Stomach smooth muscle (tissue), 2 donors: ENCODE measurements around the gene DLK1.

Experiments used
- H3K27ac ChIP-seq: one replicate; pipeline ENCODE4 v1.7.0; 2013; ENCODE audit warnings: mild to moderate bottlenecking, low read length, inconsistent platforms
- H3K27me3 ChIP-seq, 2 donors: one replicate each; pipeline ENCODE4 v1.7.0; 2013; ENCODE audit warnings: low read length in 2 of 2; ENCODE audit not compliant: insufficient read depth in 2 of 2, control insufficient read depth in 1 of 2
- H3K36me3 ChIP-seq, 2 donors: one replicate each; pipeline ENCODE4 v1.7.0; 2013; ENCODE audit warnings: low read length in 2 of 2; ENCODE audit not compliant: control insufficient read depth in 2 of 2, insufficient read depth in 2 of 2
- H3K4me1 ChIP-seq: one replicate; pipeline ENCODE4 v1.7.0; 2013; ENCODE audit warnings: low read length; ENCODE audit not compliant: control insufficient read depth, insufficient read depth
- H3K4me3 ChIP-seq, 2 donors: one replicate each; pipeline ENCODE4 v1.7.0; 2013; ENCODE audit warnings: low read length in 2 of 2
- H3K9ac ChIP-seq, 2 donors: one replicate each; pipeline ENCODE4 v1.7.0; 2013; ENCODE audit warnings: low read length in 2 of 2, mild to moderate bottlenecking in 1 of 2
- H3K9me3 ChIP-seq, 2 donors: one replicate each; pipeline ENCODE4 v1.7.0; 2013; ENCODE audit warnings: low read length in 2 of 2; ENCODE audit not compliant: control insufficient read depth in 2 of 2
- donor health status: healthy.
- donor health status: Pancreatic carcinoma.

DLK1 gene

DNA sequence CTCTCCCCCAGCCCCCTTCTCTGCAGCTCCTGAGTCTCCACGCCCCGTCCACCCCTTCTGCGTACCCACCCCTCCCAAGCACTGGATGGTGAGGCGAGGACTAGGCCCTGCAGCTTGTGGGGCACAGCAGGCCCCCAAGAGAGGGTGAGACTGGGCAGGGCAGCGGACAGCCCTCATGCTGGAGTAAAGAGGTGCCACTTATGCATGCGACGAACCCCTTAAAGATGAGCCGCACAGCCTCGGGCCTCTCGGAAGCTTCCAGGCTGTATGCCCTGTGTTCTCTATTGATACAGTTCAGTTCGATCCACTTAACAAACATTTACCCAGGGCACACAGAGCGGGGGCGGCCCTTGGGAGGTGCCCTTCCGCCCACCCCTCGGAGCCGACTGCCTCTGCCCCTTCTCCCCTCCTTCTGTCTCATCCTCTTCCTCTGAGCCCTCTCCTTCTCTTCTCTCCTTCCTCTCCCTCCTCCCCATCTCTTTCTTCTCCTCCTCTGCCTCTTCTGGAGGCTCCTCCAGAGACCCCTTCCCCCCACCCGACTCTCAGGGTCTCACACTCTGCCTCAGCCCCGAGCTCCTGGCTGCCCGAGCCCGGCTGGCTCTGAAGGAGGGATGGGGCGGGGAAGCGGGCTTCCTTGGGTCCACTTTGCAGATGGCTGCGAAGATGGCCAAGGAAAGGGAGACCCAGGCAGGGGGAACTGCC lies 32.7 kb upstream of the DLK1 start:
- H3K27ac ChIP-seq = no peak overlapping the region
- H3K9me3 ChIP-seq = no peaks in the 10 kb centered on the region
- H3K9ac ChIP-seq = no peak overlapping the region
- H3K4me3 ChIP-seq = no peak overlapping the region
- H3K4me1 ChIP-seq = peaks cover 3% of the 10 kb centered on the region
- no peaks in the 10 kb centered on the region for H3K36me3 ChIP-seq
- peaks cover 13 to 14% of the 10 kb centered on the region in 2 donors for H3K27me3 ChIP-seq

DNA sequence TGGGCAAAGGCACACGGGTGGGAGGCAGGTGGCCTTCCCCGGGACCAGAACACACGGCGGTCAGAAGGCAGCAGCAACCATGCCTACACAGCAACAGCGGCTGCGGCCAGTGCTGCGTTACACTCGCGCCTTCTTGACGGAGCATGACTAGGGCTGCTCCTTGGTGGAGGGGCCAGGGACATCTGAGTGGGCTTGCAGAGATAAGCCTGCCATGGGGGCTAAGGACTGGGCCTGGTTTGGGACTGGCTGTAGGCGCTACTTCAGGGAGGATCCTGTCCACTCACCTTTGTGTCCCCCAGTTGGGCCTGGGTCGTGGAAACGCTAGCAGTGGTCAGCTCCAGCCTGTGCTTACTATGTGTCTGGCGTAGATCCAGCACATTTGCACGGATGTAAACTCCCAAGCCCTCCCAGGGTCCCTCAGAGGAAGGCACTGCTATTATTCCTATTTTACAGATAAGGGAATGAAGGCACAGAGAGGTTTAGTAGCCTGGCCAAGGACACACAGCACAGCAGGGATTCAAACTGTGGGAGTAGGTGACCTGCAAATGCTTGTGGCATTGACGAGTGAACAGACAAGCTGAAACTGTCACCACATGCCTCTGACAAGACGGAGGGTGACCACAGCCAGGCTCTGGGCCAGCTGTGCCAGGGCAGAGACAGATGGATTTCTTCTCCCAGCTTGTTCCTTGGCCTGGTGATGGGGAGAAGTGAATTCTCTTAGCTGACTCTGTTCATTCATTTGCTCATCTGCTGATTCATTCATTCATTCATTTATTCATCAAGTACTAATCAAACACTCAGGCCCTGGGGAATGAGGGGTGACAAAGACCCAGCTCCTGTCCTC lies 31.9 kb upstream of the DLK1 start:
- H3K9ac ChIP-seq = no peak overlapping the region
- no peaks in the 10 kb centered on the region for H3K9me3 ChIP-seq
- no peak overlapping the region for H3K4me3 ChIP-seq
- H3K36me3 ChIP-seq = no peaks in the 10 kb centered on the region
- H3K27me3 ChIP-seq = peaks cover 13 to 14% of the 10 kb centered on the region in 2 donors
- H3K27ac ChIP-seq = no peak overlapping the region
- H3K4me1 ChIP-seq = peaks cover 3% of the 10 kb centered on the region

DNA sequence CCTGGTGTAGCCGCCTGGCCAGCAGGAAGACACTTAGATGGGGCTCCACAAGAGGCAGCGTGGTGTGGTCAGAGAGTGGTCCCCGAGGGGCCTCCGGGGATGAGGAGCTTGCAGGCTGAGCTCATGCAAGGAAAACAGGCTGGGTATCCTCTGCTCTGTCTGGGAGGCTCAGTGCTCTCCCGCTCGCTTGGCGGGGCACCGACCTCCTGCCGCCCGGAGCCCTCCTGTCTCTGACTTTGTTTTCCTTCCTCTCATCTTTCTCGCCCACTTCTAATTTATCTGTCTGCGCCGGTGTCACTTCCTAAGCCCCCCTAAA lies 31.3 kb upstream of the DLK1 start:
- Histone ChIP-seq H3K27ac (no peak overlapping the region), H3K9ac (no peak overlapping the region), H3K4me3 (no peak overlapping the region), H3K27me3 (peaks cover 12 to 13% of the 10 kb centered on the region in 2 donors), H3K9me3 (no peaks in the 10 kb centered on the region), H3K36me3 (no peaks in the 10 kb centered on the region), H3K4me1 (peaks cover 3% of the 10 kb centered on the region)

DNA sequence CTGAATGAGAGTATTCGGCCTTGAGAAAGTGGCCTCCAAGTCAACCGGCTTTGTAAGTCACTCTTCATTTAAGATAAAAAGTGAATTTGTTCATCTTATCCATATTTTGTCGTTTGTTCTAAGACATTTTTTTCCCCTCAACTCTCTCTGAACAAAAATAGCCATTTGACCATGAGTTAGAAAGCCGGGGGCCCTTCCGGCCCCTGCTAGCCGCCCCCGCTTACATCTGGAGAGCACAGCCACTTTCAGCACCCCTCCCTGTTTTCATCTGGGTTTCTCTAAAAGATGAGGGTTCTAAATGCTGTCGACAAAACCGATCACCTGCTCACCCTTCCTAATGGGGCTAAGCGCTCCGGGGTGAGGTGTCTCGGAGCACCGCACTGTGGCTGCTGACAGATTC lies 30.7 kb upstream of the DLK1 start:
- Histone ChIP-seq H3K4me3 (no peak overlapping the region), H3K36me3 (no peaks in the 10 kb centered on the region), H3K9me3 (no peaks in the 10 kb centered on the region), H3K9ac (no peak overlapping the region), H3K4me1 (peaks cover 3% of the 10 kb centered on the region), H3K27me3 (peaks cover 10% of the 10 kb centered on the region in 2 donors), H3K27ac (no peak overlapping the region)

DNA sequence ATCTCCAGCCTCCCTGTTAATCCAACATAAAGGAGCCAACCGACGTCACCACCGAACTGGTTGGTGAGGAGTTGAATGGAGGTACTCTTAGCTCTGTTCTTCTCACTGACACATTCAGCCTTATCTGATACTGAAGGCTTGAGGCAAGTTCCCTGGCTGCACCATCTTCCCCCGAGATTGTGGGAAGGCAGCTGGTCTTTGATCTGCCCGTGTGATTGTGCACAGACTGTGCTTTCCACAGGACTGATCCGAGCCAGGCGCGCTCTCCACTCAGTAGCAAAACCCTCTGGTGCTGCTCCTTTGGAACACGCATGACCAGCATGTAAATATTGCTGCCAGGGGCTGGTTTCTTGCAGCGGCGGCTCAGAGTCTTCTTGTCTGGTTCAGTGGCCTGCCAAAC lies 30.1 kb upstream of the DLK1 start:
- Histone ChIP-seq H3K36me3 (no peaks in the 10 kb centered on the region), H3K27me3 (peaks cover 6 to 9% of the 10 kb centered on the region in 2 donors), H3K4me1 (no peaks in the 10 kb centered on the region), H3K27ac (no peak overlapping the region), H3K9ac (no peak overlapping the region), H3K9me3 (no peaks in the 10 kb centered on the region), H3K4me3 (no peak overlapping the region)

DNA sequence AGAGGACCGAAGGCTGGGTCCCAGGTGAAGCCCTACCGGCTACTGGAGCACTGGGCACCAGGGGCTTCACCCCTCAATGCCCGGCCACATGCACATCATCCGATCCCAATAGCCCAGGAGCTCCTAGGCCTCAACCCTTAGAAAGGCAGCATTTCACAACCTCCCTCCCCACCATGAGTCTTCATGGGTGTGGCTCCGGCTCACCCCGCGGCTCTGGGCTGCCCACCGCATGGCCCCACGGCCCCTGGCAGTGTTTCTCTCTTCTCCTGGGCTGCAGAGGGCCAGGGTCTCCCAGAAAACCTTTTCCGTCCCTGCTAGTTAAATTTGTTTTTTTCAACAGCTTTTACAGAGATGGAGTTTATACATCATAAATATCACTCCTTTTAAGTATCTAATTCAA lies 28.6 kb upstream of the DLK1 start:
- Histone ChIP-seq H3K36me3 (no peaks in the 10 kb centered on the region), H3K9me3 (peaks cover 0 to 2% of the 10 kb centered on the region in 2 donors), H3K4me3 (no peak overlapping the region), H3K4me1 (no peaks in the 10 kb centered on the region), H3K27me3 (peaks cover 5 to 6% of the 10 kb centered on the region in 2 donors), H3K9ac (no peak overlapping the region), H3K27ac (no peak overlapping the region)

DNA sequence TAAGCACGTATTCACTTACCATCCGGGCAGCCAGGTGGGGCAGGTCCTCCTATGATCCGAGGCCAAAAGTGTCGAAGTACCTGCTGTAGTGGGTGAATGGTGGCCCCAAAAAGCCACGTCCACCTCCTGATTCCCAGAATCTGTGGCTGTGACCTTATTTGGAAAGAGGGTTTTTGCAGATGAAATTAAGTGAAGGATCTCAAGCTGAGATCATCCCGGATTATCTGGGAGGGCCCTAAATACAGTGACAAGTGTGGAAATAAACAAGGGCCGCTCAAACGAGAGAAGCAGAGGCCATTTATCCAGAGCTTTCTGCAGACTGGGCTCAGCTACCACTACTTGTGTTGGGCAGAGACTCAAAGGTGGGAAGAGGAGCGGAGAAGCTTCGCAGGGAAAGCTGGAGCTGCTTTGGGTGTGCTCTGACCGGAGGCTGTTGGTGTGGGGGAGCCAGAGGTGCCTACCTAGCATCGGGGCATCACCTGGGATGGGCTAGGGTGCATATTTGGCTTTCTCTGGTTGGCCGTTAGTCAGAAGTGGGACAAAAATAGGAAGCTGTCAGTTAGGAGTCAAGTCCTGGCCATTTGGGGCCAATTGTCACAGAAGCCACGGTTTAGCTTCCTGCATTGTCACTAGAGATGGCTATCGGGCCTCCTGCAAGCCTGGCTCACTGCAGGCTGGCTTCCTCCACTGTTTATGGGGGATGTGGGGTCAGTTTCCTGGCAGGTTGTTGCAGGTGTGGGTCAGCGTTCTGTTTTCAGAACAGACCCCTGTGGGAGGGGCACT lies 27.8 kb upstream of the DLK1 start:
- peaks cover 0 to 2% of the 10 kb centered on the region in 2 donors for H3K9me3 ChIP-seq
- no peaks in the 10 kb centered on the region for H3K36me3 ChIP-seq
- peaks cover 4 to 6% of the 10 kb centered on the region in 2 donors for H3K27me3 ChIP-seq
- H3K4me1 ChIP-seq = no peaks in the 10 kb centered on the region
- H3K4me3 ChIP-seq = no peak overlapping the region
- no peak overlapping the region for H3K27ac ChIP-seq
- no peak overlapping the region for H3K9ac ChIP-seq

DNA sequence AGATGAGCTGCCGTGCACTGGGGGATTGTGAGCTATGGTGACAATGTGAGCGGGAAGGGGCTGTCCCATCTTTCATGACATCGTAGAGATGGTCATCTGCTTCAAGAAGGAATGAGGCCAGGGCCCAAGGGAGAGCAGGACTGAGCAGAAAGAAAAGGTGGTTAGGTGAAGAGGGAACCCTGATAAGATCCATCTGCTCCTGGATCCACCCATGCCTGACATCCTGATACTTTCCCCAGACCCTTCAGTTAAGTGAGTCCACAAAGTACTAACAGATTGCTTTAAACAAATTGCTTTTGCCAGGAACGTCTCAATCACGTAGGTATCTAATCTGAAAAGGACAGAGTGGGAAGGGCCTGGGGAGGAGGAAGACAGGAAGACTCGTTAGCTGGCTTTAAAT lies 25.4 kb upstream of the DLK1 start:
- H3K9me3 ChIP-seq = peaks cover 0 to 2% of the 10 kb centered on the region in 2 donors
- no peaks in the 10 kb centered on the region for H3K36me3 ChIP-seq
- no peak overlapping the region for H3K9ac ChIP-seq
- peaks cover 0 to 2% of the 10 kb centered on the region in 2 donors for H3K27me3 ChIP-seq
- H3K4me3 ChIP-seq = no peak overlapping the region
- H3K4me1 ChIP-seq = no peaks in the 10 kb centered on the region
- no peak overlapping the region for H3K27ac ChIP-seq

DNA sequence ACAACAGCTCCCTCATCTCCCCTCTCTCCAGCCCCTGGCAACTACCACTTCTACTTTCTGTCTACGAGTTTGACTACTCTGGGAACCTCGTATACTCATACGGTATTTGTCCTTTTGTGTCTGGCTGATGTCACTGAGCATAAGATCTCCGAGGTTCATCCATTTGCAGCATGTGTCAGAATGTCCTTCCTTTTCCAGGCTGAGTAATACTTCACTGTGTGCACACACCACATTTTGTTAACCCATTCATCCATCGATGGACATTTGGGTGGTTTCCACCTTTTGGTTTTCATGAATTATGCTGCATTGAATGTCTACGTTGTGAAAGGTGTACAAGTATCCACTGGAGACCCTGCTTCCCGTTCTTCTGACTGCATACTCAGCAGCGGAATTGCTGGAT lies 24.1 kb upstream of the DLK1 start:
- Histone ChIP-seq H3K4me3 (no peak overlapping the region), H3K9ac (no peak overlapping the region), H3K27ac (no peak overlapping the region), H3K9me3 (peaks cover 0 to 2% of the 10 kb centered on the region in 2 donors), H3K27me3 (peaks cover 0 to 2% of the 10 kb centered on the region in 2 donors), H3K36me3 (no peaks in the 10 kb centered on the region), H3K4me1 (no peaks in the 10 kb centered on the region)

DNA sequence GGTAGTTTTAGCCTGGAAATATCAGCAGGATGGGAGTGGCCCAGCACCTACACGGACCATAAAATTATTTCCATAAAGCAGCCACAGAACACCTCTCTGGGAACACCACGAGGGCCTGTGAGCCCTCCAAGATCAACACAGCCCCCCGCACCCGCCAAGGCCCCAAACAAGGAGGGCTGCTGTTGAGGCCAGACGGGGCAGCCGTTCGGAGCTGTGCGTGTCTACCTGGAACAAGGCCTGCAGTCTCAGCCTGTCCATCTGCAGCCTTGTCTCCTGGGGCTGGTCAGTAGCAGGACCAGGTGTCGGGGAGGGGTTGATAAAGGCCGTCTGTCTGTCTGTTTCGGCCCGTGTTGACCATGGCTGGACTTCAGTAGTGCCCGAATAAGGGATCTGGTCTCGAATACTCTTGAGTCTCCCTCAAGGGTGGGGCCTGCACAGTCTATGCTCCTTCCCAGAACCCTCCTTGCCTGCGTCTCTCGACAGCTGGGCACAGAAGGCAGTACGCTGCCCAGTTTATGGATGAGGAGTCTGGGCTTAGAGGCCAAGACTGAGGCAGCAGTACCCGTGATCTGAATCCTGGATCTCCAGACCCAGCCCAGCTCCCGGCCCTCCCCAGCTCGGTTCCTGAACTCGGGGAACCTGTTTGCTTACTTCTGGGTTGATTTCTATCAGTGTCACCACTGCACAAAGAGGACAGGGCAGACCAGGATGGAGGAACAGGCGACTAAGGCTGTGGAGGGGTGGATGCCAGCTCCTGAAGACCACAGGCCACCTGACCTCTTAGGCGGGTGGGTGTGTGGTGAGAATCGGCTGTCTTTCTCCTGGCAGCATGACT lies 23.1 kb upstream of the DLK1 start:
- H3K4me3 ChIP-seq = no peak overlapping the region
- H3K27me3 ChIP-seq = peaks cover 0 to 2% of the 10 kb centered on the region in 2 donors
- peaks cover 0 to 2% of the 10 kb centered on the region in 2 donors for H3K9me3 ChIP-seq
- no peak overlapping the region for H3K27ac ChIP-seq
- no peak overlapping the region for H3K9ac ChIP-seq
- no peaks in the 10 kb centered on the region for H3K36me3 ChIP-seq
- H3K4me1 ChIP-seq = peaks cover 2% of the 10 kb centered on the region
